HepG2 (cell line): Measurements from ENCODE around the gene TGM1. TPM values are rescaled to one million over a fixed set of nuclear protein-coding genes. Genes with fewer than 3 reads are reported as not detected.

ENCODE experiments used
- FOXM1 ChIP-seq: sonication (generic); formaldehyde crosslinking; IDR thresholded peaks from 2 replicates; pipeline ENCODE4 v1.5.0; 2020; ENCODE audit warnings: missing genetic modification reagents
- HDAC1 ChIP-seq: sonication (generic); formaldehyde crosslinking; IDR thresholded peaks from 2 replicates; pipeline ENCODE4 v1.5.1; 2020; ENCODE audit warnings: mild to moderate bottlenecking, missing genetic modification reagents
- HNRNPLL ChIP-seq: fragments of 200-400 bp; formaldehyde crosslinking; IDR thresholded peaks from 2 replicates; pipeline ENCODE4 v1.6.1; 2017; ENCODE audit warnings: mild to moderate bottlenecking, low read depth, low read length; ENCODE audit not compliant: poor library complexity, severe bottlenecking
- JUNB ChIP-seq: sonication (generic); formaldehyde crosslinking; IDR thresholded peaks from 2 replicates; pipeline ENCODE4 v1.8.0; 2022; ENCODE audit warnings: missing genetic modification reagents, mild to moderate bottlenecking, borderline replicate concordance
- KDM1A ChIP-seq: IDR thresholded peaks from 2 replicates; pipeline ENCODE4 v1.6.1; 2016; ENCODE audit warnings: missing compliant biosample characterization
- MED8 ChIP-seq: sonication (generic); formaldehyde crosslinking; IDR thresholded peaks from 2 replicates; pipeline ENCODE4 v1.8.1; 2023; ENCODE audit warnings: mild to moderate bottlenecking, missing genetic modification reagents; ENCODE audit not compliant: insufficient replicate concordance
- MTA1 ChIP-seq: sonication (generic); formaldehyde crosslinking; IDR thresholded peaks from 2 replicates; pipeline ENCODE4 v1.4.0; 2020; ENCODE audit warnings: missing genetic modification reagents, mild to moderate bottlenecking, borderline replicate concordance
- NAIF1 ChIP-seq: sonication (generic); formaldehyde crosslinking; IDR thresholded peaks from 2 replicates; pipeline ENCODE4 v1.5.0; 2020; ENCODE audit warnings: mild to moderate bottlenecking, missing genetic modification reagents, borderline replicate concordance
- PCBP1 ChIP-seq: fragments of 200-400 bp; formaldehyde crosslinking; IDR thresholded peaks from 2 replicates; pipeline ENCODE4 v1.6.1; 2017; ENCODE audit warnings: mild to moderate bottlenecking, low read depth, low read length, borderline replicate concordance
- SKI ChIP-seq: fragments of 450-650 bp; IDR thresholded peaks from one replicate; pipeline ENCODE4 v1.6.1; 2018; ENCODE audit warnings: mild to moderate bottlenecking; ENCODE audit not compliant: partially characterized antibody
- SOX13 ChIP-seq, 3 experiments: fragments of 450-650 bp in 1 of 3; sonication (generic) in 1 of 3; formaldehyde crosslinking in 1 of 3; IDR thresholded peaks in 2 of 3; conservative IDR thresholded peaks in 1 of 3; 2 replicates each; pipeline versions ENCODE4 v1.5.0 to v1.6.1; 2016 to 2020; ENCODE audit warnings: antibody characterized with exemption in 1 of 3, mild to moderate bottlenecking in 1 of 3, missing compliant biosample characterization in 1 of 3, missing genetic modification reagents in 1 of 3, moderate library complexity in 1 of 3
- STAG1 ChIP-seq: sonication (generic); formaldehyde crosslinking; IDR thresholded peaks from 2 replicates; pipeline ENCODE4 v1.4.0; 2020; ENCODE audit warnings: missing genetic modification reagents
- TMF1 ChIP-seq: sonication (generic); formaldehyde crosslinking; IDR thresholded peaks from 2 replicates; pipeline ENCODE4 v1.8.1; 2022; ENCODE audit warnings: low read depth, missing genetic modification reagents
- TRIM24 ChIP-seq: sonication (generic); formaldehyde crosslinking; IDR thresholded peaks from 2 replicates; pipeline ENCODE4 v1.8.0; 2022; ENCODE audit warnings: mild to moderate bottlenecking, missing genetic modification reagents
- U2AF1 ChIP-seq: fragments of 200-400 bp; formaldehyde crosslinking; optimal IDR thresholded peaks from 2 replicates; pipeline ENCODE3; 2017; ENCODE audit warnings: mild to moderate bottlenecking, low read depth, low read length
- ZNF180 ChIP-seq: sonication (generic); formaldehyde crosslinking; IDR thresholded peaks from 2 replicates; pipeline ENCODE4 v1.4.0; 2020; ENCODE audit warnings: low read depth, missing genetic modification reagents, borderline replicate concordance
- ZNF629 ChIP-seq: sonication (generic); formaldehyde crosslinking; conservative IDR thresholded peaks from 2 replicates; pipeline ENCODE4 v1.5.0; 2020; ENCODE audit warnings: missing genetic modification reagents
- polyA plus RNA-seq, 8 experiments: library from polyadenylated mRNA; depleted of rRNA in 3 of 8; stranded (reverse) in 7 of 8; unstranded in 1 of 8; fragments of >200 nt; fragmentation: Illumina TruSeq in 4 of 8; extraction: Trizol in 4 of 8; gene quantifications; 2 replicates each; pipeline versions ENCODE4 v1.2.1 to v1.2.3, GENCODE V29; 2011 to 2016; ENCODE audit warnings: low read depth in 4 of 8, missing spikeins in 1 of 8, mixed read lengths in 1 of 8; ENCODE audit not compliant: insufficient read depth in 1 of 8
- total RNA-seq, 5 experiments: library from RNA; depleted of rRNA; stranded (reverse); fragments of >200 nt; fragmentation: Illumina TruSeq; extraction: Trizol; gene quantifications; 2 replicates each; pipeline ENCODE4 v1.2.3, GENCODE V29; 2016; ENCODE audit warnings: low read depth in 1 of 5
- TF ChIP-seq, protein P1 (sequence below): sonication (generic); formaldehyde crosslinking; IDR thresholded peaks from 2 replicates; pipeline ENCODE4 v1.5.0; 2020; ENCODE audit warnings: missing genetic modification reagents
- TF ChIP-seq, protein P2 (sequence below): sonication (generic); formaldehyde crosslinking; IDR thresholded peaks from 2 replicates; pipeline ENCODE4 v1.4.0; 2020; ENCODE audit warnings: missing genetic modification reagents, low read depth, mild to moderate bottlenecking, borderline replicate concordance
- TF ChIP-seq, protein P3 (sequence below), 2 experiments: IDR thresholded peaks; 2 replicates each; pipeline ENCODE4 v1.6.1; 2011 to 2012; ENCODE audit warnings: low read length in 2 of 2, borderline replicate concordance in 1 of 2, low read depth in 1 of 2, mild to moderate bottlenecking in 1 of 2, moderate library complexity in 1 of 2
- TF ChIP-seq, protein P4 (sequence below): sonication (generic); formaldehyde crosslinking; IDR thresholded peaks from 2 replicates; pipeline ENCODE4 v1.4.0; 2020; ENCODE audit warnings: mild to moderate bottlenecking, missing genetic modification reagents

The TGM1 gene
- total and polyA plus RNA-seq, 2 of the 13 experiments (the other 11 are each of a cell fraction or from before 2014, with no cell fraction given): 3.2 to 10.6 TPM

DNA sequence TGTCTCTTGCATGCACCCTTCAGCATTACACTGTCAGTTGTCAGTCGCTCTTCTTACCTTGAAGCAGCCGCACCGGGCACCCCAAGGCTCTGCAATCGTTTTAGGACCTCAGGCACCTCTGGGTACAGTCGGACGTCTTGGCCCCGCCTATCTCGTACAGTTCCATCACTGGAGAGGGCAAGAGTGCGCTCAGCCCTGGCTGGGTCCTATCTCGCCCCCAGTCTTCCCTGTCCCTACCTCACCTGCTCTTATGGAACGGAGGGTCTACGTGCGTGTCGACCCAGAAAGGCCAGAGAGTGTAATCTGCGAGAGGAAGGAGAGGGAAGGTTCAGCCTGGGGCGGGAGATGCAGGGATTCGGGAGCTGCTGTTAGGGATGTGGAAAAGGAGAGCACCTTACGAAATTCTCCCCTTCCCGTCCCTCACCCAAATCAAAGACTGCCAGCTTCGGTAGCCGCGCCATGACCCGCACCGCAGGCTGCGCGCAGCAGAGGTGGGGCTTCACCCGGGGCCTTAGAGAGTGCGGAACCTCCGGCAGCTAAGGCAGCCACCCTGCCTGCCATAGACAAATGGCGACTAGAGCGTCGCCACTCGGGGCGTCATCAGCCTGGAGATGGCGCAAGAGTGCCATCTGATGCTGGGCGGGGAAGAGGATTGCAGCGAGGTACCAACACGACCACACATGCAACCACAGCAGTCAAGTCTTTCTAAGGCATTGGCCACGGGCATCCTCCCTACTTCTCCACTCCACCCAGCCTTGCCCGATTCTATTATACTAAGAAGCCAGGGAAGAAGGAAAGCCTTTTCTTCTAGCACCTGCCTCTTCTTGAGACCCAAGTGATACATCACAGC, 47.3 kb downstream of the TGM1 start, which contains the start of gene MDP1 (continued):
- TF ChIP-seq ZNF629 (CRISPR knock-in tag): peak; percentile 80
- TF ChIP-seq SKI: peak; percentile 71
- TF ChIP-seq, protein P1, sequence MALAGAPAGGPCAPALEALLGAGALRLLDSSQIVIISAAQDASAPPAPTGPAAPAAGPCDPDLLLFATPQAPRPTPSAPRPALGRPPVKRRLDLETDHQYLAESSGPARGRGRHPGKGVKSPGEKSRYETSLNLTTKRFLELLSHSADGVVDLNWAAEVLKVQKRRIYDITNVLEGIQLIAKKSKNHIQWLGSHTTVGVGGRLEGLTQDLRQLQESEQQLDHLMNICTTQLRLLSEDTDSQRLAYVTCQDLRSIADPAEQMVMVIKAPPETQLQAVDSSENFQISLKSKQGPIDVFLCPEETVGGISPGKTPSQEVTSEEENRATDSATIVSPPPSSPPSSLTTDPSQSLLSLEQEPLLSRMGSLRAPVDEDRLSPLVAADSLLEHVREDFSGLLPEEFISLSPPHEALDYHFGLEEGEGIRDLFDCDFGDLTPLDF (CRISPR knock-in tag): no peak; the same call in 1 of the 2 replicates
- TF ChIP-seq ZNF180 (CRISPR knock-in tag): 0 out of 2 replicates have a peak, but pooled peaks have one; percentile 75
- TF ChIP-seq, protein P2, sequence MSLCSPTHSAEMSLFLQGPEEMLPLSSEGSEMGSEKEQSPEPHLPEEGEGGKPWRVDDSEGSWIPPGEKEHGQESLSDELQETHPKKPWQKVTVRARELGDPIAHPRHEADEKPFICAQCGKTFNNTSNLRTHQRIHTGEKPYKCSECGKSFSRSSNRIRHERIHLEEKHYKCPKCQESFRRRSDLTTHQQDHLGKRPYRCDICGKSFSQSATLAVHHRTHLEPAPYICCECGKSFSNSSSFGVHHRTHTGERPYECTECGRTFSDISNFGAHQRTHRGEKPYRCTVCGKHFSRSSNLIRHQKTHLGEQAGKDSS (CRISPR knock-in tag): peak; percentile 99
- peak; percentile 97 for TF ChIP-seq HNRNPLL
- TF ChIP-seq U2AF1: peak; percentile 100
- TF ChIP-seq FOXM1 (CRISPR knock-in tag): no peak
- TF ChIP-seq, protein P3, sequence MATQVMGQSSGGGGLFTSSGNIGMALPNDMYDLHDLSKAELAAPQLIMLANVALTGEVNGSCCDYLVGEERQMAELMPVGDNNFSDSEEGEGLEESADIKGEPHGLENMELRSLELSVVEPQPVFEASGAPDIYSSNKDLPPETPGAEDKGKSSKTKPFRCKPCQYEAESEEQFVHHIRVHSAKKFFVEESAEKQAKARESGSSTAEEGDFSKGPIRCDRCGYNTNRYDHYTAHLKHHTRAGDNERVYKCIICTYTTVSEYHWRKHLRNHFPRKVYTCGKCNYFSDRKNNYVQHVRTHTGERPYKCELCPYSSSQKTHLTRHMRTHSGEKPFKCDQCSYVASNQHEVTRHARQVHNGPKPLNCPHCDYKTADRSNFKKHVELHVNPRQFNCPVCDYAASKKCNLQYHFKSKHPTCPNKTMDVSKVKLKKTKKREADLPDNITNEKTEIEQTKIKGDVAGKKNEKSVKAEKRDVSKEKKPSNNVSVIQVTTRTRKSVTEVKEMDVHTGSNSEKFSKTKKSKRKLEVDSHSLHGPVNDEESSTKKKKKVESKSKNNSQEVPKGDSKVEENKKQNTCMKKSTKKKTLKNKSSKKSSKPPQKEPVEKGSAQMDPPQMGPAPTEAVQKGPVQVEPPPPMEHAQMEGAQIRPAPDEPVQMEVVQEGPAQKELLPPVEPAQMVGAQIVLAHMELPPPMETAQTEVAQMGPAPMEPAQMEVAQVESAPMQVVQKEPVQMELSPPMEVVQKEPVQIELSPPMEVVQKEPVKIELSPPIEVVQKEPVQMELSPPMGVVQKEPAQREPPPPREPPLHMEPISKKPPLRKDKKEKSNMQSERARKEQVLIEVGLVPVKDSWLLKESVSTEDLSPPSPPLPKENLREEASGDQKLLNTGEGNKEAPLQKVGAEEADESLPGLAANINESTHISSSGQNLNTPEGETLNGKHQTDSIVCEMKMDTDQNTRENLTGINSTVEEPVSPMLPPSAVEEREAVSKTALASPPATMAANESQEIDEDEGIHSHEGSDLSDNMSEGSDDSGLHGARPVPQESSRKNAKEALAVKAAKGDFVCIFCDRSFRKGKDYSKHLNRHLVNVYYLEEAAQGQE (IDR thresholded peaks at IDR 0.05; ENCODE audit: borderline replicate concordance in 1 of 2, low read depth in 1 of 2, low read length in 2 of 2): peak in 1 of 2 experiments; percentile 71; a peak in 1 of 4 replicates
- TF ChIP-seq TRIM24 (CRISPR knock-in tag): no peak
- peak; percentile 94 for TF ChIP-seq KDM1A (CRISPR knock-in tag)
- peak; percentile 94 for TF ChIP-seq MED8
- peak; percentile 99 for TF ChIP-seq PCBP1
- no peak for TF ChIP-seq JUNB
- peak; percentile 97 for TF ChIP-seq TMF1 (CRISPR knock-in tag)
- TF ChIP-seq MTA1 (CRISPR knock-in tag): peak; percentile 99
- TF ChIP-seq HDAC1 (CRISPR knock-in tag): no peak
- peak; percentile 94 for TF ChIP-seq STAG1 (CRISPR knock-in tag)
- TF ChIP-seq NAIF1 (CRISPR knock-in tag): peak; percentile 94
- TF ChIP-seq SOX13 (IDR thresholded peaks at IDR 0.05): 0 out of 2 replicates have a peak, but pooled peaks have one; percentile 35
- peak; percentile 80 to 85 for TF ChIP-seq SOX13 (CRISPR knock-in tag; conservative IDR thresholded peaks at IDR 0.05 in 1 of 2, IDR thresholded peaks at IDR 0.05 in 1 of 2)
- TF ChIP-seq, protein P4, sequence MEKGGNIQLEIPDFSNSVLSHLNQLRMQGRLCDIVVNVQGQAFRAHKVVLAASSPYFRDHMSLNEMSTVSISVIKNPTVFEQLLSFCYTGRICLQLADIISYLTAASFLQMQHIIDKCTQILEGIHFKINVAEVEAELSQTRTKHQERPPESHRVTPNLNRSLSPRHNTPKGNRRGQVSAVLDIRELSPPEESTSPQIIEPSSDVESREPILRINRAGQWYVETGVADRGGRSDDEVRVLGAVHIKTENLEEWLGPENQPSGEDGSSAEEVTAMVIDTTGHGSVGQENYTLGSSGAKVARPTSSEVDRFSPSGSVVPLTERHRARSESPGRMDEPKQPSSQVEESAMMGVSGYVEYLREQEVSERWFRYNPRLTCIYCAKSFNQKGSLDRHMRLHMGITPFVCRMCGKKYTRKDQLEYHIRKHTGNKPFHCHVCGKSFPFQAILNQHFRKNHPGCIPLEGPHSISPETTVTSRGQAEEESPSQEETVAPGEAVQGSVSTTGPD (CRISPR knock-in tag): peak; percentile 67
